Measurements from ENCODE around the gene F12.

- TF ChIP-seq EZH2 (IDR thresholded peaks at IDR 0.05; ENCODE audit: insufficient read depth, poor library complexity, severe bottlenecking): no peak
- TF ChIP-seq EZH2phosphoT487 (IDR thresholded peaks at IDR 0.05; ENCODE audit: insufficient read depth, low read depth): no peak
Measured at GRCh38 chr5:177445917-177446199, 36.5 kb upstream of the F12 start.

All from GM23248 (cell line).